Activated naive CD8-positive, alpha-beta T cell treated with anti-CD3 and anti-CD28 coated beads, Interleukin-2, amount 50 U/mL, for 16 hours (primary cell): Measurements from ENCODE around the gene MORF4L2.
A peak's percentile ranks its signal among the peaks of the same experiment; 100 is the strongest.

Experiments used
- DNase-seq: peaks from one replicate; pipeline ENCODE4 v3.0.0-alpha.2; 2020; ENCODE audit warnings: low read depth, low spot score

The MORF4L2 gene

DNA sequence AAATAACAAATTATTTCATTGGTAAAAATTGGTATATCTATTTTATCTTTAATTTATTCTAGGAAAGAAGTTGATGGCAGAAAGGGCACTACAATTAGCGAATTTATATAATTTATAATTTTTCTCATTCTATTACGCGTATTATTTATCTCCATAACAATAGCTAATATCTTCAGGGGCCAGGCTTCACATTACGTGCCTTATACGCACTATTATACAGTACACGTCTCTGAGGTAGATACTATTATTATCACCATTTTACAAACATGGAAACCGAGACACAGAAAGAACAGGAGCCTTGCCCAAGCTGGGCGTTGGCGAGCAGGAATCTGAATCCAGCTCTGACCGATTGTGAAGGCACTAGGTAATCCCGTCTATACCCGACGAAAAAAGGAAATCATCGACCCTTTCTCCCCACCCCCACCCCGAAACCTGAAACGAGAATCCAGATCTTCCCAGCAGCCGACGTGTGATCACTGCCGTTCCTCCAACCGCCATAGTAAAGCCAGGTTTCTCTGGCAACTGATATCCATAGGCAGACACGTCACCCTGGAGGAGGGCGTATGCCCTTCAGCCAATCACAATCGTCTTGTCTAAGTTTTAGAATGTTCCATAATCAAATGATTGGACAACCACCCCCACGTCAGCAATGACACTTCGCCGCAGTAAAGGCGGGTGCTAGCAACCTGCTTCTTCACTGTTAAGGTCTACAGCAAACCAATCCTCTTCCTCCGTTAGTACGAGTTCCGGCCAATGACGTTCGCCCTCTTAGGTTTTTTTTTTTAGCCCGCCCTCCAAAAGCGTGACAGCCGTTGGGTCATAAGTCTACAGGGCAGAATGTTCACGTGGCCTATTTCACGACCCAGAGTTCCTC lies at the start of gene MORF4L2:
TSS of gene MORF4L2 (minus strand) at position 501 of the 874 bp plus-strand sequence. CDS start 9,672 bp downstream, outside the sequence.
- peak; percentile 63 for DNase-seq

DNA sequence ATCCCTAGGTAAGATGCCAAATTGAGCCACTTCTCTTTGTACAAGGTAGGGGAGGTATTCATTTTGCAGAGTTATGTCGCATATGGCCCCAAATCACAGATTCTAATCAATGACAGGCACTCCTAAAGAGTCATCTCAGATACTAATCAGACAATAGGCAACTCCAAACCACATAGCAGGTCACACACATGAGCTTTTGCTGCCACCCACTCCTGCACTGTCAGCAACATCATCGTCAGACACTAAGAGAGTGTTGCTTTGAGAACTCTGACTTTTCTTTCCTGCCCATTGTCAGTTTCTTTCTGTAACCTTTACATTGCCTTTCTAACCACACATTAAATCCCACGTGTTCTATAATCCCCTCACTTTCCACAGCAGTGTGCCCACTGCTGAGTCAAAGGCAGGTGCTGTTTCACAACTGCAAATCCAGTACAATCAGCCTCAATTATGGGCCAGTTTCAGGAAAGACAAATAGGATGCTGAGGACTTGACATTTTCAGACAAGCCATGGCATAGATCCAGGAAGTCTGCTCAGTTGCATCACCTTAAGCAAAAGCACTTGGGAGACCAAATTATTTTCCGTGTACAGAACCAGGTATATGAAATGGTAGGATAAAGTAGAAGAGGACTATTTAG lies 47.7 kb upstream of the MORF4L2 start:
- DNase-seq: no peak

DNA sequence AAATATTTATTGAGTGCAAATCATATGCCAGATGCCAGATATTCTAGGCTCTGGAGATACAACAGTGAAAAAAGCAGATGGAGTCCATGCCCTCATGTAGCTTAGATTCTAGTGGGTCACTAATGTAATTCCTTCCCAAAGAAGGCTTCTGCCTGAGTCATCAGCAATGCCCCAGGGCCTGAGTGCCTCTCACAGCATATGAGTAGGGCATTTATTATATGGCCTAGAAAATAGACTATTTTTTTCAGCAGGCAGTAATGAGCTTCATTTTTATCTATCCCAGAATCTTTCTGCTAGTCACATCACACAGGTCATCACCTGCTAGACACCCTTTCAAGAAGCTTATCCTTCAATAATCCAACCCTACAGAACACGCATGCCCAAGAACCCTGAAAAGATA lies 46.5 kb upstream of the MORF4L2 start:
- DNase-seq: no peak

- DNase-seq: no peak
Observed at GRCh38 chrX:103730796-103731493, 44.4 kb upstream of the MORF4L2 start.

DNA sequence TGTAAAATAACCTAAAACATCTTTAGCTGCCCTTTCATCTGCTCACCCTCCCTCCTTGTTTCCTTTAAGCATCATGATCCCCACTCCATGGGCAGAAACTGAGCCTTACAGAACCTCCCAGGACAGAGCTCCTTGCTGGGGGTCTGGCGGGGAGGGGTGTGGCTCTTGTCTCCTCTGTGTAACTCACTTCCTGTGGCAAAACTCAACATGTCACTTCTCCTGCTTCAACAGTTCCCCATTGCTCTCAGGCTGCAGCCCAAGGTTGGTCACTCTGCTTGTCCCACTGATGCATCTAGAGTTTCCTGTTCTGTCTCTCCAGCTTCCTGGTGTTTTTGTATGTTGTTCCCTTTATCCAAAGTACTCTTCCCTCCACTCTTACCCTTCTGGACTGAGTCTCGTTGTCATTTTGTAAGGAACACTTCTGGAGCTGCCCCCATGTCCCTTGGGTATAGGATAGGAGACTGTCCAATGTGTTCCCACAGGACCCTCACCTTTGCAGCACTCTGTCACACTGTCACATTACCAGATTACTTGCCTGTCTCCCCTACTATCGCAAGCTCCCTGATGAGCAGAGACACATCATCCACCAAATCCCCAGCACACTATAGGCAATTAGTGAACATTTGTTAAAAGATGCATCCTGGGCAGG lies 43.8 kb upstream of the MORF4L2 start:
- DNase-seq: no peak

DNA sequence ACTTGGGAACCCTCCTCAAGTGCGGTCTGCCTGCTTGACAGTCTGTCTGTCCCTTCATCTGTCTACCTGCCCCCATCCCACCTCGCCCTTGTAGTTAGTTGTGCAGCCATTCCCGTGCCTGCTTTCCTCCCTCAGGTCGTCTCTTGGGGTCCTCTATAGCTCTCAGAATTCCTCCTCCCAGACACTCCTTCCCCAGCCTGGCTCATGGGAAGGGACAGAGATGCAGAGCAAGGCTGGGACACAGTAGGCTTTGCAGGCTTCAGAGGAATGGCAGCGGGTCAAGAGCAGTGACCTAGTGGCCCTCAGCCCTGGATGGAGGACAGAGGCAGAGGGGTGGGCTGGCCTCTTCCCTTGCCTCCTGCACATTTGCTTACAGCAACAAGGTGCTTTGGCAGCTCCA lies 42.5 kb upstream of the MORF4L2 start:
- DNase-seq: no peak

- DNase-seq: no peak
Observed at GRCh38 chrX:103727115-103727514, 40.6 kb upstream of the MORF4L2 start.

- no peak for DNase-seq
Observed at GRCh38 chrX:103726477-103726876, 40.0 kb upstream of the MORF4L2 start.

DNA sequence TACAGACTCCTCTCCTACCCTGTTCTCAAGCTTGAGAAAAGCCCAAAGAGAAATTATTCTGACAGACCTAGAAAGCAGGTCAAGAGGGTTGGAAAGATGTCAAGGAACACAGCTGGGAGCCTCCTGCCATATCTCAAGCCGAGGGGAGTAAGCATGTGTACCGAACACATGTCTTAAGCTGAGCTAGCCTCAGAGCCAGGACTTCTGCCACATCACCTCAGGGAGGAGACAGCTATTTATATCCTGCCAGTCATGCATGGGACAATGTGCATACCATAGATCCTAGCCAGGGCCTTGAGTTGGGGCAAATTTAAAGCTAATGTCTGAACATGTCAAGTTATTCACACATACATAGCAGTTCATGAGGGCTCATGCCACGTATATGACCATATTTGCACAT lies 36.0 kb upstream of the MORF4L2 start:
- DNase-seq: no peak

- DNase-seq: no peak
Observed at GRCh38 chrX:103718120-103718519, 31.6 kb upstream of the MORF4L2 start.

- no peak for DNase-seq
Observed at GRCh38 chrX:103716962-103717361, 30.5 kb upstream of the MORF4L2 start.

DNA sequence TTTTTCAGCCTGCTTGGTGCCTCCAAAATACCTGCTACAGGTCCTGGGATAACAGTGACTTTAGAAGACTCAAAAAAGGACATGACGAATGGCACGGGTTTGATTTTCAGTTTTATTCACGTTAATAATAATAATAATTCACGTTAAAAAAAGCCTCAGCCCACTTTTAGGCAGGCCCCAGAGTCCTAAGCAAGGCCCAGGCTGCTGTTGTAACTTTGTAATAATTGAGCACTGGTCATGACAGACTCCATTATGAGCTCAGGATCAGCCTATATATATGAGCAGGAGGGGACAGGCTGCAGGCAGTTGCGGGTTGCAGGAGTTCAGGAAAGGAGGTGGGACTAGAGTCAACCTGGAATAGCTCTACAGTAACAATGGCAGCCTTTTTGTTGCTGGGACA lies 24.1 kb upstream of the MORF4L2 start, which contains the start of gene TMEM31:
TSS of gene TMEM31 (plus strand) at position 301 of the 400 bp plus-strand sequence. CDS start 1,350 bp downstream, outside the sequence.
- DNase-seq: no peak

GRCh38 chrX:103704863-103705262 lies 18.4 kb upstream of the MORF4L2 start:
- no peak for DNase-seq

GRCh38 chrX:103699243-103699642 lies 12.7 kb upstream of the MORF4L2 start:
- DNase-seq: no peak

- DNase-seq: no peak
Observed at GRCh38 chrX:103697687-103698086, 11.2 kb upstream of the MORF4L2 start.

DNA sequence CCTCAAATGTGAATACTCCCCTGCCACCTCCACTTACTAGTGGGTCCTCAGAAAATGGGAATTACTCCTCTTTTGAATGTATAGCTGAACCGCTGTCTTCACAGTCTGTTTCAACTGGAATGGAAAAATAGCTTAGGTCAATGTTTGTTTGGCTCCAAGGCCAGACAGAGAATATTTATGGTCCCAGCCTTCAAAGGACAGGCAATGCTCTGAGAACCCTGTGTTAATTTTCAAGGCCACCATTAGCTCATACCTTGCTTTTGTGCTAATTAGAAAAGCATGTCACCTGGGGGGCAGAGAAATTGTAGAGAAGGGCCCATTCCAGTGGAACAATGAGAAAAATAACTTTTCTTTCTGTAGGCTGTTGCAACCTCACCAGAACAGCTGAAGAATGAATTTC lies 4.6 kb upstream of the MORF4L2 start:
- no peak for DNase-seq

GRCh38 chrX:103688946-103689345 lies 2.4 kb upstream of the MORF4L2 start:
- no peak for DNase-seq

DNA sequence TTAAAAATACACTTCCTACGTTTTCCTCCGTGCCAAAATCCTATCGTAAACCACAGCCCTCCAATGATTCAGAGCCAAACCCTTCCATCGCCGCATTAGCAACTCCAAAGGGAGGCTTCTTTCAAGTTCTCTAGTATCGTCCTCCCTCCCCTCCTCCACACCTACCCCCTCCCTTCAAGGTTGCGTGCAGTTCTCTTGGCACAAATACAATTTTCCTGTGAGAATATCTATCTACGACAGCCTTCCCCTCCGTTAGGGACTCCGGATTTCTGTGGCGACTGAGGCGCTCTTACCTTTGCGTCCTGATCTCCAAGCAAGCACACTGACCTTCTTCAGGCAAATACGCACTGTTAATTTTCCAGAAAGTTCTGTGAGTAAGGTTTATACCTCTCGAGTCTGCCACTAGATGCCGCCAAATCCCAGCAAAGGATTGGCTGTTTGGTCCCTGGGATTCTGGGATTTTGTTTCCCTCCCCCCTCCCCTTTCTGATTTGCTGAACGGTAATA lies 1.2 kb upstream of the MORF4L2 start:
- no peak for DNase-seq

DNA sequence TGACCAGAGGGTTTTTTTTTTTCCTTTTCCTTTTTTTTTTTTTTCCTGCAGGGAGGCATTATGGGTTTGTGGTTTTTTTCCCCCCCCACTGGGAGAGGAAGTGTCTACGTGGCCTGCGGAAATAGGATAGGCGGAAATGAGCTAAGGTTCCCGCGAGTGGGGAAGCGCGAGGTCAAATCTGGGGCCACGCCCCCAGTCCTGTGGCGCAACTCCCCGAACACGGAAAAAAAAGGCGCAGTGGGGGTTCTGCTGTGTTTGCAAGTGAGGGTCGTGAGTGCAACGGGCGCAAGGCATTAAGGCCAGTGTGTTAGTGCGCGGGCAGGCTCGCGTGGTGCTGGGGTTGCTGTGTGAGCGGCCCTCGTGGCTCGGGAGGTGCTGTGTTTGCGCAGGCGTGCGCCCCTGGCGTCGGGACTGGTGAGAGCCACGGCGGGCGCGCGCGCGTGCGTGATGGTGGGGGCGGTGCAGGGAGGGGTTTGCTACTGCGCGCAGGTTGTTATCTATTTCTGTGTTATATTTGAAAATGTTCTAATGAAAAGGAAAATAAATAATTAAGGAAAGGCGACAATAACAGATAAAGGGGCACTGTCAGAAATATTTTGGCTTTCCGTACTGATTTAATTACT lies 685 bp upstream of the MORF4L2 start:
- peak; percentile 65 for DNase-seq

- DNase-seq: no peak
Observed at GRCh38 chrX:103685396-103685795, 1.1 kb downstream of the MORF4L2 start.

GRCh38 chrX:103681443-103681842 lies 5.1 kb downstream of the MORF4L2 start:
- DNase-seq: no peak
